ENCODE results near the gene DUOX2. TPM values are rescaled to one million over a fixed set of nuclear protein-coding genes. Genes with fewer than 3 reads are reported as not detected.

The DUOX2 gene
- total and polyA plus RNA-seq, 2 of the 13 experiments (the other 11 are each of a cell fraction or from before 2014, with no cell fraction given): 0.08 TPM; not detected in 1

DNA sequence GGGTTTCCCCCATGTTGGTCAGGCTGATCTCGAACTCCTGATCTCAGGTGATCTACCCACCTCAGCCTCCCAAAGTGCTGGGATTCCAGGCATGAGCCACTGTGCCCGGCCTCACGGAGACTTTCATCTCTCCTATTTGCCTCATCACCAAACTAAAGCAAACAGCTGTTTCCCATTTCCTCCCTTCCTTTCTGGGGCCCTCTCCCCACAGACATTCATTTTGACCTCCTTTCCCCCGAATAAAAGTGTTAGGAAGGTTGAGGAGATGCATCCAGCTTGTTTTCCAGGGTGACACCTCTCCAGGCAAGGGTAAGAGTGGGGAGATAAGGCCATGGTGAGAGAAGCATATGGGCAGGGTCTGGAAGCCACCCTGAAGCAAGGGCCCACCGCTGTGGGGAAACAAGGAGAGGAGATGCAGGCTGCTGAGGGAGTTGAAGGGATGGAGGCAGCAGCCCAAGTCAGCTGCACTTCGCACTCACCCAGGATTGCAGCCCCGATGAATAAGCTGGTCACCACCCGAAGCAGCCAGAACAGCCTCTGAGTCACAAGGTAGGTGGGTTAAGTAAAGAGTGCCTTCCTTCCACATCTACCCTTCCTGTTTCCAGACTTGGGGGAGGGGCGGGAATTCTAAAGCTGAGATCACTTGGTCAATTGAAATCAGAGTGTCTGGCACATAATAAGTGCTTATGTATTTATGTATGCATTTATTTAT, 7.9 kb upstream of the DUOX2 start:
- H4K20me1 ChIP-seq (ENCODE audit: insufficient read depth, low read length): no peaks in the 10 kb centered on the region
- intact Hi-C loops (cut with micrococcal nuclease; ENCODE audit: unreplicated experiment): no loop called here
- no peak overlapping the region for H3K27ac ChIP-seq (ENCODE audit: extremely low read length, insufficient read depth, low read length)
- DNase-seq (ENCODE audit: low spot score): peak; percentile 56
- peaks cover 0 to 7% of the 10 kb centered on the region in 2 experiments; a peak in 3 of 5 replicates for H3K27me3 ChIP-seq (ENCODE audit: control insufficient read depth in 1 of 2, insufficient read depth in 2 of 2, low read length in 2 of 2)
- no TSS peak for BruUV-seq (replicated peaks)
- no peak for FAIRE-seq
- TF ChIP-seq, protein P1, sequence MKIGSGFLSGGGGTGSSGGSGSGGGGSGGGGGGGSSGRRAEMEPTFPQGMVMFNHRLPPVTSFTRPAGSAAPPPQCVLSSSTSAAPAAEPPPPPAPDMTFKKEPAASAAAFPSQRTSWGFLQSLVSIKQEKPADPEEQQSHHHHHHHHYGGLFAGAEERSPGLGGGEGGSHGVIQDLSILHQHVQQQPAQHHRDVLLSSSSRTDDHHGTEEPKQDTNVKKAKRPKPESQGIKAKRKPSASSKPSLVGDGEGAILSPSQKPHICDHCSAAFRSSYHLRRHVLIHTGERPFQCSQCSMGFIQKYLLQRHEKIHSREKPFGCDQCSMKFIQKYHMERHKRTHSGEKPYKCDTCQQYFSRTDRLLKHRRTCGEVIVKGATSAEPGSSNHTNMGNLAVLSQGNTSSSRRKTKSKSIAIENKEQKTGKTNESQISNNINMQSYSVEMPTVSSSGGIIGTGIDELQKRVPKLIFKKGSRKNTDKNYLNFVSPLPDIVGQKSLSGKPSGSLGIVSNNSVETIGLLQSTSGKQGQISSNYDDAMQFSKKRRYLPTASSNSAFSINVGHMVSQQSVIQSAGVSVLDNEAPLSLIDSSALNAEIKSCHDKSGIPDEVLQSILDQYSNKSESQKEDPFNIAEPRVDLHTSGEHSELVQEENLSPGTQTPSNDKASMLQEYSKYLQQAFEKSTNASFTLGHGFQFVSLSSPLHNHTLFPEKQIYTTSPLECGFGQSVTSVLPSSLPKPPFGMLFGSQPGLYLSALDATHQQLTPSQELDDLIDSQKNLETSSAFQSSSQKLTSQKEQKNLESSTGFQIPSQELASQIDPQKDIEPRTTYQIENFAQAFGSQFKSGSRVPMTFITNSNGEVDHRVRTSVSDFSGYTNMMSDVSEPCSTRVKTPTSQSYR (CRISPR knock-in tag; IDR thresholded peaks at IDR 0.05; ENCODE audit: borderline replicate concordance): peak; percentile 49; the same call in 1 of the 2 replicates
- TF ChIP-seq FOSL2 (CRISPR knock-in tag; IDR thresholded peaks at IDR 0.05): peak; percentile 70
- TF ChIP-seq U2AF2 (IDR thresholded peaks at IDR 0.05; ENCODE audit: low read depth, low read length): no peak
- 18% methylated on average over 9 of the region's 9 CpGs for WGBS (ENCODE audit: low lambda C conversion rate)
- H2AFZ ChIP-seq (ENCODE audit: low read length): no peak overlapping the region
- no peak overlapping the region for H3K4me2 ChIP-seq (ENCODE audit: low read depth, low read length)
- in situ Hi-C loops (cut with HindIII; ENCODE audit: extremely low pct_ligation_motif_present, low pct_unique_long_range_greater_than_20kb): loop anchor here (10.0 kb wide), 2 partner anchors 57 to 157 kb away; no protein-coding TSS in a partner anchor
- no peaks in the 10 kb centered on the region for H3K79me2 ChIP-seq (ENCODE audit: insufficient read depth, low read length)
- H3K9ac ChIP-seq (ENCODE audit: insufficient read depth, low read depth, low read length): no peak overlapping the region
- H3K36me3 ChIP-seq (replicated peaks in 1 of 2; ENCODE audit: control insufficient read depth in 1 of 2, insufficient read depth in 2 of 2, low read length in 2 of 2): no peaks in the 10 kb centered on the region
- peaks cover 5% of the 10 kb centered on the region for H3K4me1 ChIP-seq (ENCODE audit: insufficient read depth, low read length)
- ChIA-PET CTCF (ENCODE audit: low intra/inter-chr PET ratio, low total read pairs) (no interaction called here), POLR2A (interaction anchor here (1.2 kb wide), 1 partner anchor 85 kb away, joined by 4 read pairs; no protein-coding TSS in a partner anchor)
- no peak for ATAC-seq
- no peaks in the 10 kb centered on the region for H3K9me3 ChIP-seq (ENCODE audit: low read length)
- H3K4me3 ChIP-seq (replicated peaks in 1 of 3; ENCODE audit: insufficient read depth in 1 of 3, low read depth in 2 of 3, low read length in 3 of 3): no peak overlapping the region

DNA sequence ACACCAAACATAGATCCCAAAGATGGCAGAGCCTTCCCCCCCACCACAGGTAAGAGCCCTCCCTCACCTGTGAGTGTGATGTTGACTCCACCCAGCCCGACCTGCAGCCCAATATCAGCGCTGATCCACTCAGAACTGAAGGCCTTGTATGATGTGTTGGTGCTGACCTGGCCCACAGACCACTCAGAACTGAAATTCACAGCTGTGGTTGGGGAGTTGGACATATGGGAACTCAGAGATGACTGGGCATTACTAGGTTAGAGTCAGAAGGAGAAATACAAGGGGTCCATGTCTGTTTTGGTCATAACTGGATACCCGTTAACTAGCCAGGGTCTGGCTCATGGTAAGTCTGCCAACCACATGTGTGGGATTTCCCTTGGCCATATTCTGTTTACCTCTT, 7.0 kb upstream of the DUOX2 start:
- no peaks in the 10 kb centered on the region for H3K79me2 ChIP-seq (ENCODE audit: insufficient read depth, low read length)
- no peaks in the 10 kb centered on the region for H3K36me3 ChIP-seq (replicated peaks in 1 of 2; ENCODE audit: control insufficient read depth in 1 of 2, insufficient read depth in 2 of 2, low read length in 2 of 2)
- in situ Hi-C loops (cut with HindIII; ENCODE audit: extremely low pct_ligation_motif_present, low pct_unique_long_range_greater_than_20kb): loop anchor here (10.0 kb wide), 2 partner anchors 56 to 156 kb away; no protein-coding TSS in a partner anchor
- CTCF ChIA-PET (ENCODE audit: low intra/inter-chr PET ratio, low total read pairs): no interaction called here
- H3K9me3 ChIP-seq (ENCODE audit: low read length): no peaks in the 10 kb centered on the region
- H3K27me3 ChIP-seq (ENCODE audit: control insufficient read depth in 1 of 2, insufficient read depth in 2 of 2, low read length in 2 of 2): peaks cover 0 to 10% of the 10 kb centered on the region in 2 experiments; a peak in 4 of 5 replicates
- ATAC-seq (no peak), FAIRE-seq (no peak), DNase-seq (ENCODE audit: low spot score) (no peak)
- 65% methylated on average over 3 of the region's 3 CpGs for WGBS (ENCODE audit: low lambda C conversion rate)
- no peak overlapping the region for H3K9ac ChIP-seq (ENCODE audit: insufficient read depth, low read depth, low read length)
- no peaks in the 10 kb centered on the region for H4K20me1 ChIP-seq (ENCODE audit: insufficient read depth, low read length)
- intact Hi-C loops (cut with micrococcal nuclease; ENCODE audit: unreplicated experiment): no loop called here
- H3K4me1 ChIP-seq (ENCODE audit: insufficient read depth, low read length): peaks cover 5% of the 10 kb centered on the region
- no peak overlapping the region for H3K4me3 ChIP-seq (replicated peaks in 1 of 3; ENCODE audit: insufficient read depth in 1 of 3, low read depth in 2 of 3, low read length in 3 of 3)
- no peak overlapping the region for H3K27ac ChIP-seq (ENCODE audit: extremely low read length, insufficient read depth, low read length)
- H3K4me2 ChIP-seq (ENCODE audit: low read depth, low read length): no peak overlapping the region
- POLR2A ChIA-PET: no interaction called here
- no peak overlapping the region for H2AFZ ChIP-seq (ENCODE audit: low read length)
- BruUV-seq (replicated peaks): no TSS peak
- TF ChIP-seq ZNF775 (CRISPR knock-in tag; IDR thresholded peaks at IDR 0.05; ENCODE audit: borderline replicate concordance): no peak
- no peak for TF ChIP-seq HDAC6 (IDR thresholded peaks at IDR 0.05; ENCODE audit: low read depth, low read length)
- TF ChIP-seq, protein P2, sequence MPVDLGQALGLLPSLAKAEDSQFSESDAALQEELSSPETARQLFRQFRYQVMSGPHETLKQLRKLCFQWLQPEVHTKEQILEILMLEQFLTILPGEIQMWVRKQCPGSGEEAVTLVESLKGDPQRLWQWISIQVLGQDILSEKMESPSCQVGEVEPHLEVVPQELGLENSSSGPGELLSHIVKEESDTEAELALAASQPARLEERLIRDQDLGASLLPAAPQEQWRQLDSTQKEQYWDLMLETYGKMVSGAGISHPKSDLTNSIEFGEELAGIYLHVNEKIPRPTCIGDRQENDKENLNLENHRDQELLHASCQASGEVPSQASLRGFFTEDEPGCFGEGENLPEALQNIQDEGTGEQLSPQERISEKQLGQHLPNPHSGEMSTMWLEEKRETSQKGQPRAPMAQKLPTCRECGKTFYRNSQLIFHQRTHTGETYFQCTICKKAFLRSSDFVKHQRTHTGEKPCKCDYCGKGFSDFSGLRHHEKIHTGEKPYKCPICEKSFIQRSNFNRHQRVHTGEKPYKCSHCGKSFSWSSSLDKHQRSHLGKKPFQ (CRISPR knock-in tag; IDR thresholded peaks at IDR 0.05; ENCODE audit: insufficient replicate concordance): no peak
- TF ChIP-seq ZNF556 (CRISPR knock-in tag; IDR thresholded peaks at IDR 0.05; ENCODE audit: borderline replicate concordance): no peak
- no peak for TF ChIP-seq DMAP1 (CRISPR knock-in tag; IDR thresholded peaks at IDR 0.05)
- no peak for TF ChIP-seq ZNF563 (CRISPR knock-in tag; IDR thresholded peaks at IDR 0.05)
- no peak for TF ChIP-seq JUNB (CRISPR knock-in tag; IDR thresholded peaks at IDR 0.05; ENCODE audit: borderline replicate concordance)
- no peak for TF ChIP-seq ZFP1 (CRISPR knock-in tag; IDR thresholded peaks at IDR 0.05)
- TF ChIP-seq, protein P3, sequence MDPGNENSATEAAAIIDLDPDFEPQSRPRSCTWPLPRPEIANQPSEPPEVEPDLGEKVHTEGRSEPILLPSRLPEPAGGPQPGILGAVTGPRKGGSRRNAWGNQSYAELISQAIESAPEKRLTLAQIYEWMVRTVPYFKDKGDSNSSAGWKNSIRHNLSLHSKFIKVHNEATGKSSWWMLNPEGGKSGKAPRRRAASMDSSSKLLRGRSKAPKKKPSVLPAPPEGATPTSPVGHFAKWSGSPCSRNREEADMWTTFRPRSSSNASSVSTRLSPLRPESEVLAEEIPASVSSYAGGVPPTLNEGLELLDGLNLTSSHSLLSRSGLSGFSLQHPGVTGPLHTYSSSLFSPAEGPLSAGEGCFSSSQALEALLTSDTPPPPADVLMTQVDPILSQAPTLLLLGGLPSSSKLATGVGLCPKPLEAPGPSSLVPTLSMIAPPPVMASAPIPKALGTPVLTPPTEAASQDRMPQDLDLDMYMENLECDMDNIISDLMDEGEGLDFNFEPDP (CRISPR knock-in tag; conservative IDR thresholded peaks at IDR 0.05): no peak
